Gastrocnemius medialis (tissue), 4 donors: ENCODE measurements around the gene PCDH17. TPM values are rescaled to one million over a fixed set of nuclear protein-coding genes. Genes with fewer than 3 reads are reported as not detected.

Source experiments
- ATAC-seq, 2 donors: fragments of 150-250 bp; one replicate each; pipeline ENCODE4 v1.9.1; 2016
- DNase-seq, 2 donors: peaks; one replicate each; pipeline ENCODE4 v3.0.0-alpha.2; 2019
- H3K27ac ChIP-seq, 4 donors: fragments of 200-600 bp; sonication (generic); 1 replicate in 1 of 4; 2 replicates in 3 of 4; pipeline ENCODE4 v1.5.1; 2016 to 2018; ENCODE audit warnings: mild to moderate bottlenecking in 2 of 4, moderate library complexity in 1 of 4
- H3K27me3 ChIP-seq, 3 donors: fragments of 200-600 bp; sonication (generic) in 2 of 3; 1 replicate in 1 of 3; 2 replicates in 2 of 3; pipeline versions ENCODE4 v1.5.1 to v1.6.0; 2016 to 2019; ENCODE audit warnings: mild to moderate bottlenecking in 1 of 3, moderate library complexity in 1 of 3
- H3K36me3 ChIP-seq, 2 donors: fragments of 200-600 bp; sonication (generic) in 1 of 2; one replicate each; pipeline ENCODE4 v1.5.1; 2017 to 2018
- H3K4me1 ChIP-seq, 2 donors: fragments of 200-600 bp; sonication (generic) in 1 of 2; one replicate each; pipeline ENCODE4 v1.5.1; 2016 to 2017; ENCODE audit warnings: mild to moderate bottlenecking in 2 of 2
- H3K4me3 ChIP-seq, 4 donors: fragments of 200-600 bp; sonication (generic) in 3 of 4; 1 replicate in 1 of 4; 2 replicates in 3 of 4; pipeline ENCODE4 v1.5.1; 2016 to 2019; ENCODE audit warnings: mild to moderate bottlenecking in 2 of 4
- H3K9me3 ChIP-seq, 3 donors: fragments of 200-600 bp; sonication (generic) in 2 of 3; 1 replicate in 1 of 3; 2 replicates in 2 of 3; pipeline ENCODE4 v1.5.1; 2016 to 2019
- POLR2A ChIP-seq, 2 donors: fragments of 450-650 bp; IDR thresholded peaks; one replicate each; pipeline ENCODE4 v1.6.1; 2017; ENCODE audit warnings: antibody characterized with exemption in 2 of 2, mild to moderate bottlenecking in 2 of 2, moderate library complexity in 2 of 2
- in situ Hi-C, 4 donors: fragments of 200-750 bp; cut with MboI; loops; one replicate each; pipeline versions ENCODE4 v1.15.0 to v1.8.0; 2017; ENCODE audit warnings: low sequenced_read_pairs in 4 of 4
- intact Hi-C: fragments of 100-400 bp; cut with DNase I; formaldehyde crosslinking; loops from one replicate; pipeline ENCODE4 v1.15.1; 2023; ENCODE audit warnings: low total_unique reads
- total RNA-seq, 4 donors: library from RNA; depleted of rRNA; stranded (reverse); fragments of >200 nt; gene quantifications; one replicate each; pipeline versions ENCODE4 v1.1.0 to v1.2.3, GENCODE V29; 2016
- TF ChIP-seq, protein P1 (sequence below), 5 experiments: fragments of 450-650 bp in 3 of 5; fragments of 200-600 bp in 2 of 5; sonication (generic) in 2 of 5; IDR thresholded peaks in 4 of 5; conservative IDR thresholded peaks in 1 of 5; 1 replicate in 4 of 5; 2 replicates in 1 of 5; pipeline ENCODE4 v1.5.1; 2016 to 2019; ENCODE audit warnings: antibody characterized with exemption in 5 of 5, mild to moderate bottlenecking in 3 of 5, moderate library complexity in 3 of 5

PCDH17 gene
- total RNA-seq, 4 donors from 2014 or later = 0.51 to 1.4 (median 1.1) TPM

DNA sequence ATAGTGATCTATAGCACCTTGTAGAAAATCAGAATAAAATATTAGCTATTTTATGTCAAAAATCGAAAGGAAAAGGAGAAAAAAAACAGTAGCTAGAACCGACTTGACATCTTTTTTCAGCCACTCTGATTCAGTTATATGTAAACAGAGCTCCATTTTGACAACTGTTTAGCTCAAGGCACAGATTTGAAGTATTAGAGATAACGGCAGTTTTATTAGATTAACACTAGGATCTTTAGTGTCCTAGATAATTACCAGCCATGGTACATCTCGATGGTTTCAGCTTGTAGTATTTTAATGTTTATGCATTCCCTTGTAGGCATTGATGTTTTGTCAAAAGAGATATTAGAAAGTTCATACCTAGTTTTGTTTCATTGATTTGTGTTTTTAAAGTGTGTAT lies 67.3 kb downstream of the PCDH17 start:
- ATAC-seq = no peak
- Histone ChIP-seq H3K27ac (no peak overlapping the region), H3K4me1 (no peaks in the 10 kb centered on the region), H3K4me3 (no peak overlapping the region), H3K36me3 (no peaks in the 10 kb centered on the region), H3K9me3 (no peaks in the 10 kb centered on the region), H3K27me3 (no peaks in the 10 kb centered on the region)
- in situ Hi-C loops = no loop called here
- DNase-seq = no peak
- TF ChIP-seq, protein P1, sequence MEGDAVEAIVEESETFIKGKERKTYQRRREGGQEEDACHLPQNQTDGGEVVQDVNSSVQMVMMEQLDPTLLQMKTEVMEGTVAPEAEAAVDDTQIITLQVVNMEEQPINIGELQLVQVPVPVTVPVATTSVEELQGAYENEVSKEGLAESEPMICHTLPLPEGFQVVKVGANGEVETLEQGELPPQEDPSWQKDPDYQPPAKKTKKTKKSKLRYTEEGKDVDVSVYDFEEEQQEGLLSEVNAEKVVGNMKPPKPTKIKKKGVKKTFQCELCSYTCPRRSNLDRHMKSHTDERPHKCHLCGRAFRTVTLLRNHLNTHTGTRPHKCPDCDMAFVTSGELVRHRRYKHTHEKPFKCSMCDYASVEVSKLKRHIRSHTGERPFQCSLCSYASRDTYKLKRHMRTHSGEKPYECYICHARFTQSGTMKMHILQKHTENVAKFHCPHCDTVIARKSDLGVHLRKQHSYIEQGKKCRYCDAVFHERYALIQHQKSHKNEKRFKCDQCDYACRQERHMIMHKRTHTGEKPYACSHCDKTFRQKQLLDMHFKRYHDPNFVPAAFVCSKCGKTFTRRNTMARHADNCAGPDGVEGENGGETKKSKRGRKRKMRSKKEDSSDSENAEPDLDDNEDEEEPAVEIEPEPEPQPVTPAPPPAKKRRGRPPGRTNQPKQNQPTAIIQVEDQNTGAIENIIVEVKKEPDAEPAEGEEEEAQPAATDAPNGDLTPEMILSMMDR (IDR thresholded peaks at IDR 0.05 in 4 of 5, conservative IDR thresholded peaks at IDR 0.05 in 1 of 5) = no peak
- TF ChIP-seq POLR2A (IDR thresholded peaks at IDR 0.05) = no peak
- intact Hi-C loops = no loop called here

DNA sequence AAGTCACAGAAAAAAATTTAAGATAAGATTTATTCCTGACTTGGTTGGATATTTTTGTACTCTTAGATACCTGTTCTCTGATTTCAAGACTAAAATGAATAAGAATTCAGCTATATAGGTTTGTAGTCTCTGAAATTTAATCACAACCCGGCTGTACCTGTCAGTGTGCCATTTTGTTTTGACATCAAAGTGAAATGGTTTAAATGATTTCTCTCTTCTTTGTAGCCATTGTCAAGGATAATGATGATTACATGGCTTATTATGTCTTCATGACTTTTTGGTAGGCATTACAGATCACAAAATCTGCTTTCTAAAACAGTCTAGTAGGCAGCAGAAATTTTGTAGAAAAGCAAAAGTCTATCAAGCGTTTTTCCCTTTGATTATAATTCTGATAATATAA lies 72.5 kb downstream of the PCDH17 start:
- no peak for ATAC-seq
- in situ Hi-C loops = no loop called here

DNA sequence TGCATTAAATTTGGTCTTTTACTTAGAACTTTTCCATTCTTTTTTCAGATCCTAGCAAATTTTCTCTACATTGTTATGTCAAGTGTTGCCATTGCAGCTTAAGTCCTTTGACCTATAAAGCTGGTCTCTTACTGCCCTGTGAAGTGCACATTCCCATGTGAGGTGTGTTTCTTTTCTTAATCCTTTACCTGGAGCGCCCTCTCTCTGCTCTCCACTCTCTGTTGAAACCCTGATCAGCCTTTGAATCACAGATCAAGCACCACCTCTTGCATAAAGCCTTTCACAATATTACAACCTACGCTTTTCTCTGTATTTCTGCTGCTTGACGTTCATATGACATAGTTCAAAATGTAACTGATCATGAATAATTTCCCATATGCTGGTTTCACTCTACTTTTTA lies 84.8 kb downstream of the PCDH17 start:
- H3K27ac ChIP-seq = no peak overlapping the region
- DNase-seq = no peak
- no peaks in the 10 kb centered on the region for H3K4me1 ChIP-seq
- H3K27me3 ChIP-seq = no peaks in the 10 kb centered on the region
- no peaks in the 10 kb centered on the region for H3K9me3 ChIP-seq
- no peak for ATAC-seq
- TF ChIP-seq, protein P1 (IDR thresholded peaks at IDR 0.05 in 4 of 5, conservative IDR thresholded peaks at IDR 0.05 in 1 of 5) = no peak
- intact Hi-C loops (no loop called here), in situ Hi-C loops (no loop called here)
- no peaks in the 10 kb centered on the region for H3K36me3 ChIP-seq
- no peak overlapping the region for H3K4me3 ChIP-seq

More for the DNA sequence above, 72.5 kb downstream of the PCDH17 start:
- TF ChIP-seq, protein P1 (IDR thresholded peaks at IDR 0.05 in 4 of 5, conservative IDR thresholded peaks at IDR 0.05 in 1 of 5) = no peak
- TF ChIP-seq POLR2A (IDR thresholded peaks at IDR 0.05) = no peak
- no peaks in the 10 kb centered on the region for H3K4me1 ChIP-seq
- H3K4me3 ChIP-seq = no peak overlapping the region
- H3K9me3 ChIP-seq = no peaks in the 10 kb centered on the region
- no peak for DNase-seq
- H3K27me3 ChIP-seq = no peaks in the 10 kb centered on the region
- intact Hi-C loops = no loop called here
- H3K27ac ChIP-seq = no peak overlapping the region
- no peaks in the 10 kb centered on the region for H3K36me3 ChIP-seq

DNA sequence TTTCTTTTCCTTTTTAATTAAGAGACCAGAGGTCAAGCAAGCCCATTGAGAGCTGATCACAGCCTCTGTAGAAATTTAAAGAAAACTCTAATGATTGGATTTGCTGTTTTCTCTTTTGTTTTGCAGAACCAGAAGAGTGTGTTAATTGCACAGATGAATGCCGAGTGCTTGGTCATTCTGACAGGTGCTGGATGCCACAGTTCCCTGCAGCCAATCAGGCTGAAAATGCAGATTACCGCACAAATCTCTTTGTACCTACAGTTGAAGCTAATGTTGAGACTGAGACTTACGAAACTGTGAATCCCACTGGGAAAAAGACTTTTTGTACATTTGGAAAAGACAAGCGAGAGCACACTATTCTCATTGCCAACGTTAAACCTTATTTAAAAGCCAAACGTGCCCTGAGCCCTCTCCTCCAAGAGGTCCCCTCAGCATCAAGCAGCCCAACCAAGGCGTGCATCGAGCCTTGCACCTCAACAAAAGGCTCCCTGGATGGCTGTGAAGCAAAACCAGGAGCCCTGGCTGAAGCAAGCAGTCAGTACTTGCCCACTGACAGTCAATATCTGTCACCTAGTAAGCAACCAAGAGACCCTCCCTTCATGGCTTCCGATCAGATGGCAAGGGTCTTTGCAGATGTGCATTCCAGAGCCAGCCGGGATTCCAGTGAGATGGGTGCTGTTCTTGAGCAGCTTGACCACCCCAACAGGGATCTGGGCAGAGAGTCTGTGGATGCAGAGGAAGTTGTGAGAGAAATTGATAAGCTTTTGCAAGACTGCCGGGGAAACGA lies 93.1 kb downstream of the PCDH17 start:
- no peak for ATAC-seq
- intact Hi-C loops (no loop called here), in situ Hi-C loops (no loop called here)
- no peaks in the 10 kb centered on the region for H3K36me3 ChIP-seq
- DNase-seq = no peak
- H3K4me1 ChIP-seq = no peaks in the 10 kb centered on the region
- no peak for TF ChIP-seq POLR2A (IDR thresholded peaks at IDR 0.05)
- TF ChIP-seq, protein P1 (IDR thresholded peaks at IDR 0.05 in 4 of 5, conservative IDR thresholded peaks at IDR 0.05 in 1 of 5) = no peak
- no peaks in the 10 kb centered on the region for H3K27me3 ChIP-seq
- no peaks in the 10 kb centered on the region for H3K9me3 ChIP-seq
- H3K27ac ChIP-seq = no peak overlapping the region
- no peak overlapping the region for H3K4me3 ChIP-seq

DNA sequence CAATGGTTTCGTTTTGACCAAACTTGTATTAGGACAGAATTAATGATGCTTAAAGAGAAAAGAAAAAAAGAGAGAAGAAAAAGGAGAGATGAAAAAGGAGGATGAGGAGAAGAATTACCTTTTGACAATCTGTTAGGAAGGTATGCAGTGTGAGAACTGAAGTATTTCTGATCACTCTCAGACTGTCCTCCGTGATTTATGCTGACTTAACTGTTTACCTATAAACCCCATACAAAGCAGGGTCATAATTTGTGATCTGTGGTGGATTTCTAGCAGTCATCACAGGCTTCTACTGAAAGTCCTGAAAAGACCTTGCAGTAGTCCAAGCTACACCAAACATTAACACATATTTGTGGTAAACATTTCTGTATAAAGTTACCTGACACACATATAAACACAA lies 93.9 kb downstream of the PCDH17 start:
- H3K9me3 ChIP-seq = no peaks in the 10 kb centered on the region
- intact Hi-C loops = no loop called here
- H3K4me3 ChIP-seq = no peak overlapping the region
- TF ChIP-seq, protein P1 (IDR thresholded peaks at IDR 0.05 in 4 of 5, conservative IDR thresholded peaks at IDR 0.05 in 1 of 5) = no peak
- no peak for TF ChIP-seq POLR2A (IDR thresholded peaks at IDR 0.05)
- no peaks in the 10 kb centered on the region for H3K4me1 ChIP-seq
- DNase-seq (no peak), ATAC-seq (no peak)
- in situ Hi-C loops = no loop called here
- no peak overlapping the region for H3K27ac ChIP-seq
- no peaks in the 10 kb centered on the region for H3K27me3 ChIP-seq
- H3K36me3 ChIP-seq = no peaks in the 10 kb centered on the region
